DOHH2 (cell line): Measurements from ENCODE around the gene SPDYE8.
"Not testable (repeated sequence)": the region's sequence is repeated elsewhere in the genome, so short reads cannot be mapped to it uniquely, and the experiment has no call there.

ENCODE experiments used
- H3F3A ChIP-seq: fragments of 200-600 bp; sonication (generic), shearing (Covaris generic); 2 replicates; pipeline ENCODE4 v1.6.0; 2016; ENCODE audit warnings: antibody characterized with exemption, mild to moderate bottlenecking; ENCODE audit not compliant: control insufficient read depth, insufficient read depth
- H3K27ac ChIP-seq: fragments of 200-600 bp; sonication (generic); 2 replicates; pipeline ENCODE4 v1.5.1; 2014; ENCODE audit warnings: low read depth, mild to moderate bottlenecking, low read length, moderate library complexity
- H3K27me3 ChIP-seq: fragments of 200-600 bp; sonication (generic); 2 replicates; pipeline ENCODE4 v1.6.1; 2014; ENCODE audit warnings: mild to moderate bottlenecking, low read length, mixed read lengths; ENCODE audit not compliant: control insufficient read depth
- H3K36me3 ChIP-seq: fragments of 200-600 bp; sonication (generic); 2 replicates; pipeline ENCODE4 v1.6.1; 2014; ENCODE audit warnings: mild to moderate bottlenecking, low read length, moderate library complexity, mixed read lengths; ENCODE audit not compliant: control insufficient read depth
- H3K4me1 ChIP-seq: fragments of 200-600 bp; sonication (generic); 2 replicates; pipeline ENCODE4 v1.6.1; 2014; ENCODE audit warnings: mild to moderate bottlenecking, low read length, mixed read lengths; ENCODE audit not compliant: control insufficient read depth
- H3K4me2 ChIP-seq: fragments of 200-600 bp; sonication (generic); 2 replicates; pipeline ENCODE4 v1.6.0; 2014; ENCODE audit warnings: mild to moderate bottlenecking, low read length, moderate library complexity
- H3K4me3 ChIP-seq: fragments of 200-600 bp; sonication (generic); 2 replicates; pipeline ENCODE4 v1.5.1; 2014; ENCODE audit warnings: mild to moderate bottlenecking, low read length, mixed read lengths
- H3K79me2 ChIP-seq: fragments of 200-600 bp; sonication (generic); 2 replicates; pipeline ENCODE4 v1.6.1; 2014; ENCODE audit warnings: mild to moderate bottlenecking, low read length, mixed read lengths; ENCODE audit not compliant: control insufficient read depth
- H3K9me2 ChIP-seq: fragments of 200-600 bp; sonication (generic); replicated peaks from 2 replicates; pipeline ENCODE4 v1.6.1; 2014; ENCODE audit warnings: mild to moderate bottlenecking, low read length, mixed read lengths; ENCODE audit not compliant: control insufficient read depth
- H3K9me3 ChIP-seq: fragments of 200-600 bp; sonication (generic); 2 replicates; pipeline ENCODE4 v1.6.1; 2014; ENCODE audit warnings: antibody characterized with exemption, low read length, mixed read lengths; ENCODE audit not compliant: control insufficient read depth, insufficient read depth
- H4K20me1 ChIP-seq: fragments of 200-600 bp; sonication (generic); 2 replicates; pipeline ENCODE4 v1.6.0; 2014; ENCODE audit warnings: low read depth, mild to moderate bottlenecking, antibody characterized with exemption, low read length, moderate library complexity; ENCODE audit not compliant: control insufficient read depth, insufficient read depth

Gene SPDYE8

GRCh38 chr7:72990146-72990913 lies 39.2 kb downstream of the SPDYE8 start:
- not testable (repeated sequence) for H3K36me3 ChIP-seq

GRCh38 chr7:72982084-72982483 lies 47.5 kb downstream of the SPDYE8 start:
- H3K27ac ChIP-seq, H3K4me2 ChIP-seq, H3K4me3 ChIP-seq, H3K27me3 ChIP-seq, H3K79me2 ChIP-seq, H3K36me3 ChIP-seq, H4K20me1 ChIP-seq, H3F3A ChIP-seq, H3K9me3 ChIP-seq, H3K9me2 ChIP-seq, H3K4me1 ChIP-seq: not testable (repeated sequence)

More at GRCh38 chr7:72990146-72990913, 39.2 kb downstream of the SPDYE8 start:
- not testable (repeated sequence) for H3K9me3 ChIP-seq, H3K27ac ChIP-seq, H4K20me1 ChIP-seq, H3K4me1 ChIP-seq, H3K27me3 ChIP-seq, H3K4me3 ChIP-seq, H3K4me2 ChIP-seq, H3K79me2 ChIP-seq, H3F3A ChIP-seq, H3K9me2 ChIP-seq

DNA sequence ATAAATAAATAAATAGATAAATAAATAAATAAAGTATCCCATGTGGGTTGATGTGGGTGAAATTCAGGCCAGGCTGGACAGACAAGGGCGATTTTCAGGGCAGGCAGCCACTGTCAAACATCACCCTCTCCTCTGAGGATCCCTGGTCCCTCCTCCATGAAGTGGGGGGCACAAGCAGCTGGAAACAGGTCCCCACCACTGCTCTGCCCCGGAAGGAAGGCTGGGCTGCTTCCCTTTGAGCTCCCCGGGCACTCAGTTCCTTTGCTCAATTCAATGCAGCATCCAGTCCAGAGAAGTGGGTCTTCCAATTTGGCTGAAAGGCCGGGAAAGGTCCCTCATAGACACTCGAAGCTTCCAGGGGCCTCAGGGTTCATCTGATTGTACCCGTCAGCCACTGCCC lies 49.2 kb downstream of the SPDYE8 start:
- H3K27me3 ChIP-seq, H3K27ac ChIP-seq, H3K4me2 ChIP-seq, H4K20me1 ChIP-seq, H3K4me3 ChIP-seq, H3K4me1 ChIP-seq, H3K36me3 ChIP-seq, H3K9me2 ChIP-seq, H3K79me2 ChIP-seq, H3K9me3 ChIP-seq, H3F3A ChIP-seq: not testable (repeated sequence)

GRCh38 chr7:72976434-72976833 lies 53.1 kb downstream of the SPDYE8 start:
- H3K4me1 ChIP-seq, H3K36me3 ChIP-seq, H4K20me1 ChIP-seq, H3K4me3 ChIP-seq, H3K9me2 ChIP-seq, H3K79me2 ChIP-seq, H3K4me2 ChIP-seq, H3K9me3 ChIP-seq, H3F3A ChIP-seq, H3K27me3 ChIP-seq, H3K27ac ChIP-seq: not testable (repeated sequence)

GRCh38 chr7:72975656-72976286 lies 53.8 kb downstream of the SPDYE8 start:
- H3K27me3 ChIP-seq, H3K79me2 ChIP-seq, H4K20me1 ChIP-seq, H3K9me2 ChIP-seq, H3F3A ChIP-seq, H3K36me3 ChIP-seq, H3K4me2 ChIP-seq, H3K27ac ChIP-seq, H3K4me1 ChIP-seq, H3K9me3 ChIP-seq, H3K4me3 ChIP-seq: not testable (repeated sequence)

- not testable (repeated sequence) for H3K27ac ChIP-seq, H3K4me2 ChIP-seq, H3K9me2 ChIP-seq, H3K4me3 ChIP-seq, H3K36me3 ChIP-seq, H4K20me1 ChIP-seq, H3K27me3 ChIP-seq, H3K9me3 ChIP-seq, H3K4me1 ChIP-seq, H3K79me2 ChIP-seq, H3F3A ChIP-seq
Measured at GRCh38 chr7:72974781-72975180, 54.8 kb downstream of the SPDYE8 start.

DNA sequence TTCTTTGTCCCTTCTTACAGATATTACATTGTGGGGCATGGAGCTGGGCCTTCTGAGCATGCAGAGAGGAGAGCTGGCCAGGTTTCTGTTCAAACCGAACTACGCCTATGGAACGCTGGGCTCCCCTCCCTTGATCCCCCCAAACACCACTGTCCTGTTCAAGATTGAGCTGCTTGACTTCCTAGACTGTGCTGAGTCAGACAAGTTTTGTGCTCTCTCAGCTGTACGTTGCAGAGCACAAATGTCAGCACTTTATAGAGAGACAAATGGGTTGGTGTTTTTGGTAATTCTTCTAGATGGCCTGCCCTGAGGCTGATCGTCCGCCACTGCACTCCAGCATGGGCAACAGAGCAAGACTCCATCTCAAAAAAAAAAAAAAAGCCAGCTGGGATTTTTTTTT lies 58.1 kb downstream of the SPDYE8 start:
- H3K4me1 ChIP-seq, result not testable (repeated sequence)

More for the DNA sequence above, 58.1 kb downstream of the SPDYE8 start:
- H3K79me2 ChIP-seq, H3K27me3 ChIP-seq, H3K27ac ChIP-seq, H3K9me3 ChIP-seq, H3K36me3 ChIP-seq, H3K4me3 ChIP-seq, H3F3A ChIP-seq, H3K9me2 ChIP-seq, H4K20me1 ChIP-seq, H3K4me2 ChIP-seq: not testable (repeated sequence)
